ENCODE measurements around the gene LRRC57. TPM values are rescaled to one million over a fixed set of nuclear protein-coding genes. Genes with fewer than 3 reads are reported as not detected.

Gene LRRC57
- total RNA-seq = 16.9 TPM
- long read RNA-seq, full-length matches to known transcripts = 18 of 19 reads
- long read RNA-seq, partial matches to known transcripts = 0 of 19 reads
- long read RNA-seq, other reads (novel, unspliced or antisense) = 1 of 19 reads

GRCh38 chr15:42548249-42549031 is at the start of gene LRRC57, which contains the start of gene HAUS2:
TSS of gene LRRC57 (minus strand) at chr15:42548793. CDS start at chr15:42548434, 359 bp downstream.
TSS of gene HAUS2 (plus strand) at chr15:42548838. CDS start at chr15:42548873, 35 bp downstream.
- intact Hi-C loops (cut with DNase I) = loop anchor here (2.0 to 5.0 kb wide), 3 partner anchors 26 to 104 kb away; partner anchors contain the start of gene STARD9
- DNase-seq (ENCODE audit: low spot score) = peak; percentile 95

GRCh38 chr15:42595626-42596240 is 47.1 kb upstream of the LRRC57 start:
- DNase-seq (ENCODE audit: low spot score) = no peak

GRCh38 chr15:42594095-42594494 is 45.5 kb upstream of the LRRC57 start:
- no peak for DNase-seq (ENCODE audit: low spot score)

More at GRCh38 chr15:42595626-42596240, 47.1 kb upstream of the LRRC57 start:
- intact Hi-C loops (cut with DNase I) = no loop called here

GRCh38 chr15:42593143-42593542 is 44.5 kb upstream of the LRRC57 start:
- DNase-seq (ENCODE audit: low spot score) = no peak
- intact Hi-C loops (cut with DNase I) = loop anchor here (5.0 kb wide), 1 partner anchor 54 kb away; no protein-coding TSS in a partner anchor

More at GRCh38 chr15:42594095-42594494, 45.5 kb upstream of the LRRC57 start:
- intact Hi-C loops (cut with DNase I) = loop anchor here (5.0 kb wide), 1 partner anchor 53 kb away; no protein-coding TSS in a partner anchor

GRCh38 chr15:42592716-42593115 is 44.1 kb upstream of the LRRC57 start:
- intact Hi-C loops (cut with DNase I) = loop anchor here (5.0 kb wide), 1 partner anchor 55 kb away; no protein-coding TSS in a partner anchor

GRCh38 chr15:42591238-42591934 is 42.8 kb upstream of the LRRC57 start:
- intact Hi-C loops (cut with DNase I) = loop anchor here (5.0 kb wide), 1 partner anchor 56 kb away; no protein-coding TSS in a partner anchor
- no peak for DNase-seq (ENCODE audit: low spot score)

More at GRCh38 chr15:42592716-42593115, 44.1 kb upstream of the LRRC57 start:
- no peak for DNase-seq (ENCODE audit: low spot score)

- no peak for DNase-seq (ENCODE audit: low spot score)
- intact Hi-C loops (cut with DNase I) = loop anchor here (5.0 kb wide), 1 partner anchor 57 kb away; no protein-coding TSS in a partner anchor
Observed at GRCh38 chr15:42590619-42591237, 42.1 kb upstream of the LRRC57 start.

- intact Hi-C loops (cut with DNase I) = no loop called here
- DNase-seq (ENCODE audit: low spot score) = no peak
Observed at GRCh38 chr15:42584031-42584765, 35.6 kb upstream of the LRRC57 start.

- intact Hi-C loops (cut with DNase I) = no loop called here
- no peak for DNase-seq (ENCODE audit: low spot score)
Observed at GRCh38 chr15:42582569-42583375, 34.2 kb upstream of the LRRC57 start.

- intact Hi-C loops (cut with DNase I) = no loop called here
- DNase-seq (ENCODE audit: low spot score) = peak; percentile 94
Observed at GRCh38 chr15:42581272-42581730, 32.7 kb upstream of the LRRC57 start.

- intact Hi-C loops (cut with DNase I) = loop anchor here (5.0 kb wide), 1 partner anchor 73 kb away; no protein-coding TSS in a partner anchor
- DNase-seq (ENCODE audit: low spot score) = no peak
Observed at GRCh38 chr15:42578984-42579537, 30.5 kb upstream of the LRRC57 start.

GRCh38 chr15:42577514-42578031 is 29.0 kb upstream of the LRRC57 start:
- intact Hi-C loops (cut with DNase I) = loop anchor here (5.0 kb wide), 1 partner anchor 75 kb away; no protein-coding TSS in a partner anchor
- DNase-seq (ENCODE audit: low spot score) = no peak

- intact Hi-C loops (cut with DNase I) = loop anchor here (5.0 kb wide), 1 partner anchor 76 kb away; no protein-coding TSS in a partner anchor
- DNase-seq (ENCODE audit: low spot score) = no peak
Observed at GRCh38 chr15:42576776-42577175, 28.2 kb upstream of the LRRC57 start.

- intact Hi-C loops (cut with DNase I) = loop anchor here (5.0 kb wide), 1 partner anchor 76 kb away; no protein-coding TSS in a partner anchor
- no peak for DNase-seq (ENCODE audit: low spot score)
Observed at GRCh38 chr15:42576040-42576594, 27.5 kb upstream of the LRRC57 start.

GRCh38 chr15:42575188-42576039 is 26.8 kb upstream of the LRRC57 start, which contains the start of gene STARD9:
TSS of gene STARD9 (plus strand) at chr15:42575606. CDS start at chr15:42575716, 110 bp downstream.
- DNase-seq (ENCODE audit: low spot score) = peak; percentile 99
- intact Hi-C loops (cut with DNase I) = loop anchor here (2.0 to 5.0 kb wide), 2 partner anchors 27 to 77 kb away; partner anchors contain the start of genes HAUS2 and LRRC57

All from cardiac septum (tissue), 1 donor.